Activated CD4-positive, alpha-beta T cell treated with anti-CD3 and anti-CD28 coated beads, Interleukin-2, amount 50 U/mL, for 48 hours (primary cell): ENCODE results near the gene SRC.

Experiments used
- DNase-seq, 2 experiments: peaks; one replicate each; pipeline ENCODE4 v3.0.0-alpha.2; 2020

SRC gene

DNA sequence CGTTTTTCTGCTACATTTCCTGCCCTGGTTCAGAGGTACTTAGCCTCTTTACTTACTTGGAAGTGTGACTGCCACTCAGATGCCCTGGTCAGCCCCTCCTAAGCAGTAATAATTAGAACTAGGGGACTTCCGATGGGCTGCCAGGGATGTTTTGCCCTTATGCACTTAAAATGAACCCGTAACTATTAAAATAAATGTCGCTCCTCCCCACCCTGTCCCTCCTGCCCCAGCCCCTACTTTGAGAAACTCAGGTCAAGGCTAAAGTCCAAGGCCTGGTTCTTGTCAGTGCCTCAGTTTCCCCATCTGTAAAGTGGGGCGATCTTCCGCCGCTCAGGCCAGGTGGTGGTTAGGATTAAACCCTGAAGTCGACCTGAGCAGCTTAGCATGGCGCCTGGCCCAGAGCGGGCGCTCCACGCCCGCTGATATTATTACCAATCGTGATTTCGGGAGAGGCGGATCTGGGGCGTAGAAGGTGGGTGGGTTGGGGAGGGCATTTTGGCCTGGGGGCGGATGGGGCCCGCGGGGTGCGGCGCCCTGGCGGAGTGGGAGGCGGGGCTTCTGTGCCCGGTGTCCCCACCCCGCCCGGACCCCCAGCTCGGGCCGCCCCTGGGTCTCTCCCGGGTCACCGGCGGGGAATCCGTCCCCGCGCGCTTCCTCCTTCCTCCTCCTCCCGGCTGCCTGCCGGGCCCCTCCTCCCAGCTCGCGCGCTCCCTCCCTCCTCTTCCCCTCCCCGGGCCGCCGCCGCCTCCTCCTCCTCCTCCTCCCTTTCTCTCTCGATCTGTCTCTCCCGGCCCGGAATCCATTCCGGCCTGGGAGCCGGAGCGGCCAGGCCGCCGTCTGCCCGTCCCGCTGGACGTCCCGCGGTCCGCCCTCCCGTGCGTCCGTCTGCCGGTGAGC is at the start of gene SRC:
Gene SRC (plus strand): TSS at position 802 of the 897 bp plus-strand sequence. CDS start 38,014 bp downstream, outside the sequence.
- DNase-seq: peak; percentile 58 to 68

DNA sequence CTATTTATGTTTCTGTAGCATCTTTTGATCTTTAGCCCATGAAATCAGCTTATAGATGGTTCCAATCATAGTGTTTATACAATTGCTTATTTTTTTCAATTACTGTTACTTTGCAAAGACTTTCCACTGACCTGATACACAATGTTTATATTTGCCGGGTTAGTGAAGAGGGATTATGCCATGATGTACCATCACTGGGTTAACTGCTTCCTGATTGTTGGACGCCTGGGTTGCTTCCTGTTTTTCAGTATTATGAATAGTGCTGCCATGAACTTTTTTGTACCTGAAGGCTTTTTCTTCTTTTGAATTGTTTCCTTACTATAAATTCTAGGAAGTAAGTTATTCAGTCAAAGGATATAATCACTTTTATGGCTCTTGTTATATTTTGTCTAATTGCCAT is 49.6 kb upstream of the SRC start:
- no peak for DNase-seq

- DNase-seq: no peak
Measured at GRCh38 chr20:37297066-37297736, 48.7 kb upstream of the SRC start.

- DNase-seq: no peak
Measured at GRCh38 chr20:37298190-37298939, 47.6 kb upstream of the SRC start.

DNA sequence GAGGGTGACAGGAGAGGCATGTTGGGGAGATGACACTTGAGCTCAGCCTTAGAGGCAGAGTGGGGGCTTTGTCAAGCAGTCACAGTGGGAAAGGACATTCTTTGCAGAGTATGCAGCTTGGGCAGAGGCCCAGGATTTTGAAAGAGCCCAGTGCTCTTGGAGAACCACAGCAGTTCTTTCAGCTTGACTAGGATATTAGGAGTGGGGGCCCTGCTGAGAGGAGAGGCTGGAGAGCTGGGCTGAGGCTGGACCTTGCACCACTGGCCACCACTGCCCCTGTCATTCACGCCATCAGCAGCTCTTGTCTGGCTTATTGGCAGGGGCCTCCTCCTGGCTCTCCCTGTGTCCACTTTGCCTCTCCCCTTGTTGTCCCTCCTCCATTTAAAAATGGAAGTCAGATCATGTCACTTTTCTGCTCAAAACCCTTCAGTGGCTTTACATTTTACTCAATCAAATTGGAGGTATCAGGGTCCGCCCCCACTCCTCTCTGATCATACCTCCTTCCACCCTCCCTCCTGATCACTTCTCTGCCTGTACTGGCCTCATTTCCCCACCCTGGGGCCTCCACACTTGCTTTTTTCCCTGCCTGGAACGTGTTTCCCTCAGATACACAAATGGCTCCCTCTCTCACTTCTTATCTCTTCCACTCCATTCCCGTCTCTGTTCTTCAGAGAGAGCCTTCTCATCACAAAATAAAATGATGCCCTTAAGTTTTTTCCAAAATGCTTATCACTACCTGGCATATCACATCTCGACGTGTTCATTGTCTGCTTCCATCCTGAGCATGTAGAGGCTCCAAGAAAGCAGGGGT is 46.0 kb upstream of the SRC start:
- DNase-seq: no peak

- DNase-seq: no peak
Measured at GRCh38 chr20:37301120-37301519, 44.8 kb upstream of the SRC start.

GRCh38 chr20:37301558-37301957 is 44.4 kb upstream of the SRC start:
- no peak for DNase-seq

- DNase-seq: no peak
Measured at GRCh38 chr20:37302981-37303380, 43.0 kb upstream of the SRC start.

GRCh38 chr20:37303637-37304036 is 42.3 kb upstream of the SRC start:
- DNase-seq: no peak

DNA sequence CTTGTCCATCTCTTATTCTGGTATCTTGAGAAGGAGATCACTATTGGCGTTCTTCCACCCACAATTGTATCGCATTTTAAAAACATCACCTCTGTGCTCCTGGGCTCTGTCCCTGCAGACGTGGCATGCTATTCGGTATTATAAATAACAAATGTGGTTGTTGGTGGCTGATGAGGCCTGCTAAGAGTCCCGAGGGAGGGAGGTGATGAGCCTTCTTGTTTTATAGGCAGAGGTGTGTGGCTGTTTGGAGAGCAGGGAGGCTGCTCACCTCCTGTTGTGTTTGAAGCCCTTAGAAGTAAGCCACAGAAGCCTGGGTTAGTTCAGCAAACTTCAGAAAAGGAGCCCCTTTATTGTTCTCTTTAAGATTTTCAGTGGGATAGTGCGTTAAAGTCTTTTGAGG is 40.9 kb upstream of the SRC start:
- DNase-seq: no peak

- DNase-seq: no peak
Measured at GRCh38 chr20:37305839-37306238, 40.1 kb upstream of the SRC start.

DNA sequence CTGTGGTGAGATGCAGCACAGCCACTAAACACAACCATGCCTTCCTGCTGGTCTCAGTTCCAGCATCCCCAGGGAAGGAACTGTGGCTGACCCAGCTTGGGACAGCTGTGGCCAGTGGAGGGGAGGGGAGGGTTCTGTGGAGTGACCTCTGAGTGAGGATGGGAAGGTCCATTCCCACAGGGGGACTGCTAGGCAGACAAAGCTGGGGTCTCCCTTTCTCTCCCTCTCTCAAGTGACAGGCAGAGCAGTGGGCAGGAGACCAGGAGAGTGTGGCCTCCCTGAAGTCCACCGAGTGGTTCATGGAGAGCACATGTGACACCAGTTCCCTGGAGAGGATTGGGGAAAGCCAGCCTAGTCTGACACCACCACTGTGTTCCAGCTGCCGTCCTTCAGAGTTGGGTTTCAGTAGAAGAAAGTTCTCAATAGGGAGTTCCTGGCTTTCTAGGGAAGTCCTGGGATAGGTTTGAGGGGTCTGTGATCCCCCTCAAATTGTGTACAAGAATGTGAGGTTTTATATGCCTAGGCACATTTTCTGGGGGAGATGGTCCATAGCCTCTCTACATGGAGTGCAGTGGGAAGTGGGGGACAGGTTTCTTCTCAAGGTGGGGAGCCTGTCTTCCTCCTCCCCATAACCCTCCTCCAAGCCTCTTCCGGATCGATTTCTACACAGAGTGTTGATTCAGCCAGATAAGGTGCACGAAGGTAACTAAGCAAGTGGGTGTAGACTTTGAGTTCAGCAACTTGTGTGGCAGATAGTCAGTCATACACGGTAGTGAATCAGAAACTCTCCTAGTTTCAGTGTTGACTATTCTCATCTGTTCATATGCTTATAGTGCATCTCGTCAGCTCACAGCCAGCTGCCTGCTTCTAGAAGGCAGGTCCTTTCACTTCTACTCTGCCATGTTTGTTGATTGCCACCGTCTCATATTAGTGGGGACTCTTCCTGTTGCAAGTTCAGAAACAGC is 37.6 kb upstream of the SRC start:
- DNase-seq: peak in 1 of 2 experiments; percentile 16

DNA sequence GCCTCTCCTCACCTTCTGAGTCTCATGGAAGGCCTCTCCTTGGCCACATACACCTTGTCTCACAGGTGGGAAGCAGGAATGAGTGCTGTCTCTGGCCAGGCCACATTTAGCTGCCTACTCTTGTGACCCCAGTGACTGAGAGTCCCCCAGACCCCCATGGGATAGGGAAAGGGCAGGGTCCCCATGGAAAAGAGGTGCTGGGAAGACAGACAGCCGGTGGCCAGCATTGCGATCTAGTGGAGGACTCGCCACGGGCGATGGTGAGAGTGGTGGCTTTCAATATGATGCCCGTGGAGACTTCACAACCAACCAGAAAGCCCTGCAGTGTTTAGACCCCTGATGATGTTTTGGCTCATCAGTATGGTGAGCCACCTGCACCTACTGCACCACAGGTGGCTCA is 36.6 kb upstream of the SRC start:
- no peak for DNase-seq

GRCh38 chr20:37309936-37310590 is 35.9 kb upstream of the SRC start:
- DNase-seq: no peak

GRCh38 chr20:37310951-37311350 is 35.0 kb upstream of the SRC start:
- no peak for DNase-seq

DNA sequence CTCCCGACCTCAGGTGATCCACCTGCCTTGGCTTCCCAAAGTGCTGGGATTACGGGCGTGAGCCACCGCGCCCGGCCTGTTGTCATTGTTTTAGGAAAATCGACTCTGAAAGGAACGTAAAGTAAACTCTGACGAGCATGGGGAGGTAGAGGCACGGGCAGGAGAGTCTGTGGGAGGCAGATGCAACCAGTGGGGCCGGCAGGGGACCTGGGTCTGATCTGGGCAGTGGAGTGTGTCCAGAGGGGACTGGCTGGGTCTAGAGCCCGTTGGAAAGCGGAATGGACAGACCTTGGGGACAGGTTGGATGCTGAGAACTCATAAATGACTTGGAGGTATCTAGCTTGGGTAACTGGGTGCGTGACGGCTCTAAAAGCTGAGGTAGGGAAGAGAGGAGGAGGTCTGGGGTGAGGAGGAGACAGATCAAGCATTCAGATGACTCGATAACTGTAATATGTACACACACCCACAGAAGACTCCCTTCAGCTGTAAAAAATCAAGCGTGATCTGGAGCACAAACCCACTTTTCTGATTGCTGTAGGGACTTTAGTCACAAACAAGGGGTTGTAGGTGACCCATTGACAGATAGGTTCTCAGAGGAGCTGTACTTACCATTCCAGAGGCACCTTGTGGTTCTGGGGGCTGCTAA is 34.1 kb upstream of the SRC start:
- no peak for DNase-seq

DNA sequence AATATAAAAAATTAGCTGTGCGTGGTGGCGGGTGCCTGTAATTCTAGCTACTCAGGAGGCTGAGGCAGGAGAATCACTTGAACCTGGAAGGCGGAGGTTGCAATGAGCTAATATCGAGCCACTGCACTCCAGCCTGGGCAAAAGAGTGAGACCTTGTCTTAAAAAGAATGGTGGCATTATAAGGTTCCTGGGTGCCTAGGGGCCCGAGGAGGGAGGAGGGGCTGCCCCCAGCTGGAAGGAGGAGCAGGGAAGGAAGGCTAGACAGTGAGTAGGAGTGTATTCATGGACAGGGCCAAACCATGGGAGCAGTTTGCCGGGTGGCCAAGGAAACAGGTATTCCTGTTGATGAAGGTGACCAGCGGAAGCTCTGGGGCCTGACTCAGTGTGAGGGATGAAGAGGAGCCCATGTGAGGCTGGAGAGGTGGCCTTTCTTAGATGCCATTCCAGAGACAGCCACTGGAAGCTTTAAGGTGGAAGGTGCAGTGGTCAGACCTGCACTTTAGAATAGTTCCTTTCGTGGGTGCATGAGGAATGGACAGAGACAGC is 32.3 kb upstream of the SRC start:
- DNase-seq: no peak

GRCh38 chr20:37314099-37314498 is 31.8 kb upstream of the SRC start:
- no peak for DNase-seq

GRCh38 chr20:37314617-37315016 is 31.3 kb upstream of the SRC start:
- no peak for DNase-seq

DNA sequence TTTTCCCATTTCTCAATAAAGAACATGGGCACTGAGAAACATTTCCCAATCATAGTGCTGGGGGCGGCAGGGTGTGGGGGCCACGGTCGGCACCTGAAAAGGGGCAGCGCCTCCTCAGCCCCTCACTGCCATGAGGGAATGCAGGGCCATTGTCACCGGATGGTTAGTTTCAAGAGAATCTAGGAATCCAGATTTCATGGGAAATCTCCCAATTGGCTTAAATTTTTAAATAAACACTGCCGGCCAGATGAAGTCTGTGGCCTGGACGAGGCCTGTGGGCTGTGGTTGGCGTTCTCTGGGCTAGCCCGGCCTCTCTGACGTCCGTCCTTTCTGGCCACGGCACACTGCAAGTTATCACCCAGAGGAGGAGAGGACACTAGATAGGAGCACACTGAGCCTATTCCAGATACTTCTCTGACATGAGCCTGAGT is 30.9 kb upstream of the SRC start:
- no peak for DNase-seq
